HEK293 (cell line): Measurements from ENCODE around the gene ZBTB39.

Experiments
- ATF2 ChIP-seq: fragments of 450-650 bp; formaldehyde crosslinking; IDR thresholded peaks from 2 replicates; pipeline ENCODE4 v1.5.1; 2016; ENCODE audit warnings: missing biosample characterization, missing genetic modification characterization, low read depth
- CTCF ChIP-seq: fragments of 450-650 bp; formaldehyde crosslinking; IDR thresholded peaks from 2 replicates; pipeline ENCODE4 v1.5.1; 2016; ENCODE audit warnings: missing biosample characterization, missing genetic modification characterization
- KLF16 ChIP-seq: fragments of 450-650 bp; formaldehyde crosslinking; IDR thresholded peaks from 2 replicates; pipeline ENCODE4 v1.5.1; 2017; ENCODE audit warnings: missing biosample characterization, missing genetic modification characterization
- PATZ1 ChIP-seq: fragments of 450-650 bp; formaldehyde crosslinking; IDR thresholded peaks from 2 replicates; pipeline ENCODE4 v1.5.1; 2016; ENCODE audit warnings: missing biosample characterization, missing genetic modification characterization
- PRDM4 ChIP-seq: fragments of 450-650 bp; formaldehyde crosslinking; IDR thresholded peaks from 2 replicates; pipeline ENCODE4 v1.5.1; 2017; ENCODE audit warnings: missing biosample characterization, missing genetic modification characterization
- ZBTB6 ChIP-seq: fragments of 450-650 bp; formaldehyde crosslinking; IDR thresholded peaks from 2 replicates; pipeline ENCODE4 v1.5.1; 2017; ENCODE audit warnings: missing biosample characterization, missing genetic modification characterization
- ZFP3 ChIP-seq: fragments of 450-650 bp; formaldehyde crosslinking; IDR thresholded peaks from 2 replicates; pipeline ENCODE4 v1.5.1; 2016; ENCODE audit warnings: low read depth, missing biosample characterization, missing genetic modification characterization
- ZNF184 ChIP-seq: fragments of 450-650 bp; IDR thresholded peaks from 2 replicates; pipeline ENCODE4 v1.5.1; 2018; ENCODE audit warnings: missing biosample characterization, mild to moderate bottlenecking, missing genetic modification characterization
- ZNF596 ChIP-seq: fragments of 450-650 bp; IDR thresholded peaks from 2 replicates; pipeline ENCODE4 v1.5.0; 2018; ENCODE audit warnings: missing biosample characterization, mild to moderate bottlenecking, missing genetic modification characterization, moderate library complexity
- ZSCAN23 ChIP-seq: fragments of 450-650 bp; formaldehyde crosslinking; IDR thresholded peaks from 2 replicates; pipeline ENCODE4 v1.5.1; 2016; ENCODE audit warnings: missing biosample characterization, missing genetic modification characterization

GRCh38 chr12:57029457-57029856, 23.1 kb upstream of the ZBTB39 start:
- TF ChIP-seq ZFP3 (no peak), PATZ1 (tag by site-specific recombination) (no peak), CTCF (no peak), ZNF596 (no peak), ZNF184 (tag by site-specific recombination) (no peak), ZBTB6 (tag by site-specific recombination) (no peak), ZSCAN23 (tag by site-specific recombination) (no peak), KLF16 (tag by site-specific recombination) (no peak), PRDM4 (tag by site-specific recombination) (no peak), ATF2 (no peak)
